ENCODE results near the gene TFCP2L1.

GRCh38 chr2:121218386-121218938, 66.5 kb downstream of the TFCP2L1 start:
- TF ChIP-seq CTCF (IDR thresholded peaks at IDR 0.05), result no peak
- no peak for TF ChIP-seq POLR2A (IDR thresholded peaks at IDR 0.05)
